GM18909 (cell line): ENCODE measurements around the gene BICC1.
A peak's percentile ranks its signal among the peaks of the same experiment; 100 is the strongest.

Source experiments
- ATAC-seq: cut with Tn5 transposase; IDR thresholded peaks from one replicate; pipeline ENCODE4 v1.9.1; 2021; ENCODE audit warnings: mild to moderate bottlenecking; ENCODE audit not compliant: unreplicated experiment, poor library complexity

Gene BICC1, protein sequence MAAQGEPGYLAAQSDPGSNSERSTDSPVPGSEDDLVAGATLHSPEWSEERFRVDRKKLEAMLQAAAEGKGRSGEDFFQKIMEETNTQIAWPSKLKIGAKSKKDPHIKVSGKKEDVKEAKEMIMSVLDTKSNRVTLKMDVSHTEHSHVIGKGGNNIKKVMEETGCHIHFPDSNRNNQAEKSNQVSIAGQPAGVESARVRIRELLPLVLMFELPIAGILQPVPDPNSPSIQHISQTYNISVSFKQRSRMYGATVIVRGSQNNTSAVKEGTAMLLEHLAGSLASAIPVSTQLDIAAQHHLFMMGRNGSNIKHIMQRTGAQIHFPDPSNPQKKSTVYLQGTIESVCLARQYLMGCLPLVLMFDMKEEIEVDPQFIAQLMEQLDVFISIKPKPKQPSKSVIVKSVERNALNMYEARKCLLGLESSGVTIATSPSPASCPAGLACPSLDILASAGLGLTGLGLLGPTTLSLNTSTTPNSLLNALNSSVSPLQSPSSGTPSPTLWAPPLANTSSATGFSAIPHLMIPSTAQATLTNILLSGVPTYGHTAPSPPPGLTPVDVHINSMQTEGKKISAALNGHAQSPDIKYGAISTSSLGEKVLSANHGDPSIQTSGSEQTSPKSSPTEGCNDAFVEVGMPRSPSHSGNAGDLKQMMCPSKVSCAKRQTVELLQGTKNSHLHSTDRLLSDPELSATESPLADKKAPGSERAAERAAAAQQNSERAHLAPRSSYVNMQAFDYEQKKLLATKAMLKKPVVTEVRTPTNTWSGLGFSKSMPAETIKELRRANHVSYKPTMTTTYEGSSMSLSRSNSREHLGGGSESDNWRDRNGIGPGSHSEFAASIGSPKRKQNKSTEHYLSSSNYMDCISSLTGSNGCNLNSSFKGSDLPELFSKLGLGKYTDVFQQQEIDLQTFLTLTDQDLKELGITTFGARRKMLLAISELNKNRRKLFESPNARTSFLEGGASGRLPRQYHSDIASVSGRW

DNA sequence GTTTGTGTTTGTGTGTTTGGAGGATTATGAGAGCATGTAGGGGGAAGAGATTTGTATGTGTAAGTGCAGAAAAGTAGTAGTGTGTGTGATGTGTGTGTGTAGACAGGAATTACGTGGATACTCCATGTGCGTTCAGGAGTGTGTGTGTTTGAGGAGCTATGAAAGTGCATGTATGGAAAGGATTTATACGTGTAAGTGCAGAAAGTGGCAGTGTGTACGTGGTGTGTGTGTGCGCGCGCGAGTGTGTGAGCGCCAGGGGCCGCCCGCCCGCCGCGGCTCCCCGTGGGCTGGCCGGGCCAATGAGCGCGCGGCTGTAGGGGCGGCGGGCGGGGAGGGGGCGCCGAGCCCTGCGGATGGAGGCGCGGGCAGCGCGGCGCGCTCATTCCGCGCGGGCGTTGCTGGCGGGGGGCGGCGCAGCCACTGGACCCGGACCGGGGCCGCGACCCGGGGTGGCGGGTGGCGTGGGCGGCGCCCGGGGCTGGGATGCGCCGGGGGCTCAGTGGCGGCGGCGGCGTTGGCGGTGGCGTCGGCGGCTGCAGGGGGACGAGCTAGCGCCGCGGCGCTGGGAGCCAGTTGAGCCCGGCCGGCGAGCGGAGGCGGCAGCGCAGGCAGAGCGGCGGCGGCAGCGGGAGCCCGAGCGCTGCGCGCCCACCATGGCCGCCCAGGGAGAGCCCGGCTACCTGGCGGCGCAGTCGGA lies at the start of gene BICC1:
Gene BICC1, plus strand, starts transcription at position 382 of the 697 bp plus-strand sequence. Its CDS starts 272 bp downstream, at position 654.
- peak; percentile 49 for ATAC-seq

DNA sequence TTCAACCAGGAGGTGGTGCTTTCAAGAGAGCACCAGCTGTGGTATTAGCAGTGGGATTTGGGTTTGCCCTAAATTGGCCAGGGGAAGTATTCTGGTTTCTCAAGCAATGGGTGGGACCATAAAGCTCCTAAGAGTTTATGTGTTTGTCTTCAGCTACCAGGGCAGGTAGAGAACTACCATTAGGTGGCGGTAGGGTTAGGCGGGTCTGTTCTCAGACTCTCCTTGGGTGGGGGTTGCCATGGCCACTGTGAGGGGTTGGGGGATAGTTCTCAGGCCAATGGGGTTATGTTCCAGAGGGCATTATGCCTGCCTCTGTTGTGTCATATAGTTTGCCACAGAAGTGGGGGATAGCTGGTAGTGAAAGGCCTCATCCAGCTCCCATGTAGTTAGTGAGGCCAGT lies 47.7 kb upstream of the BICC1 start:
- ATAC-seq = no peak

DNA sequence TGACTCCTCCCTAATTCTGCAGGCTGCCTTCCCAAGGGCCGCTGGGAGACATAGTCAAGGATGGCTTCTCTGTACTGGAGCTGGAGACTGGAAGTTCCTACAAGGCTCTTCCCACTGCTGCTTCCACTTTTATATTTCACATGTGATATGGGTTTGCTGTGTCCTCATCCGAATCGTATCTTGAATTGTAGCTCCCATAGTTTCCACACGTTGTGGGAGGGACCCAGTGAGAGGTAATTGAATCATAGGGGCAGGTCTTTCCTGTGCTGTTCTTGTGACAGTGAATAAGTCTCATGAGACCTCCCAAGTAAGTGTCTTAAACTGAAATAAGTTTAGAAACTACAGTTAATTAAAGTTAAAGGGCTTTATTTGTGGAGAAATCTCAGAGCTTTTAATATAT lies 47.0 kb upstream of the BICC1 start:
- no peak for ATAC-seq

DNA sequence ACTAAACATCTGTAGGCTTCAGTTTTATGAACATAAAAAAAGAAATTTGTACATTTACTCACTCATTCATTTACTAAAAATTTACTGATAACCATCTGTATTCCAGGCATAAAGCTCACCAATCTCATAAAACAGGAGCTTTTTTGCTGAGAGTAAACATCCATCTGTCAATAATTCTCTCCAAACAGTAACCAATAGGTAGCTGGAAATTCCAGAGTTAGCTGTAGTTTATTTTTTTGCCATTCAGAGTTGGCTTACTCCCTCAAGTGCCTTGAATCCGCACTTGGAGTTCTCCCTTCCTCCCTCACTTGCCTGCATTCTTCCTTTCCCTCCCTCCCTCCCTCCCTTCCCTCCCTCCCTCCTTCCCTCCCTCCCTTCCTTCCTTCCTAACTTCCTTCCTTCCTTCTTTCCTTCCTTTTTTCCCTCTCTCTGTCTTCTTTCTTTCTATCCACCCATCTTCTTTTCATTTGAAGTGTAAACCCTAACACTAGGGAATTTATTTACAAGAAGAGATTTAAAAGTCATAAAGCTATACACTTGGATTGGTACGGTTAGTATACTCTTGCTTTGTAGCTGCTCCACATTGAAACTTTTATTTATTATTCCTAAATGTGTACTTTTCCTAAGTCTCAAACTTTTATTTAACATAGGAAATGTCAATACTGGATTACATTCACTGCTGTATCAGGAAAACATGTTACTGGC lies 44.6 kb upstream of the BICC1 start:
- ATAC-seq = no peak

GRCh38 chr10:58473976-58474375 lies 38.7 kb upstream of the BICC1 start:
- ATAC-seq = no peak

DNA sequence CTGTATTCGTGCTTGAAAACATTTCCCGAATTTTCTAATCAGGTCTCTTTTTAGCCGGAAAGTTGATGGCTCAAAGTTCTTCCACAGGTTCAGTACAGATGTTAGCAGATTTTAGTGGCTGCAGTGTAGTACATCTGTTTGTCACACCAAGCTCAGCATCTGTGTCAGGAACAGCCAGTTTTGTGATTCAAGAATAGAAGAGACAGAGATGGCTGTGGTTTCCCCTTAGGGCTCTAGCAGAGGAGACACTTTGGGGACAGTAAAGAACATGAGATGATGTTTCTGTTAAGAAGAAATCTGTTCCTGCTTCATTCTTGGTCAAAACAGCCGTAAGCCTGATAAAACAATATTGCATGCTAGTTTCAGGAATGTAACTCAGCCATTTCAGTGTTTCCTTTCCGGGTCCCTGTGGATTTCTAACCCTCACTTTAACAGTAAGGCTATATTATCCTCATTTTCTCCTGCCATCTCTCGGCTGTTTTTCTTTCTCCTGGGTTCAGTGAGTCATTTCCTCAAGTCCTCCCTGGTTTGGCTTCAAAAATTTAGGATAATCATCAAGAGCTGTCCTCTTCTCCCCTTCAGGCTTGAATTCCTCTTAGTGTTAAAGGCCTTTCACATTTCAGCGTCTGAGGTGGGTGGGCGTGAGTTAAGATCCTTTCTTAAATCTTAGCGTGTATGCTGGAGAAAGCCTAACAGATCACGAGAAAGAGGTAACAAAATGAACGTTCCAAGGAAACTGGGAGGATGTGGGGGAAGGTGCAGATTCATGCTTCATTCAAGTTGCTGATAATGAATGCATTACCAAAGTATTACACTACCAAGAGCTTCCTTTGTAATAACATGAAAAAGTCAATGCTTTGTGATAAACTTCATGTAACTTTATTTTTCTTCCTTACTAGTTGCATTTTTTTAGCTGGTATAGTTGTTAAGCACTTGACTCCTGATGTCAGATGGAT lies 37.1 kb upstream of the BICC1 start:
- no peak for ATAC-seq

DNA sequence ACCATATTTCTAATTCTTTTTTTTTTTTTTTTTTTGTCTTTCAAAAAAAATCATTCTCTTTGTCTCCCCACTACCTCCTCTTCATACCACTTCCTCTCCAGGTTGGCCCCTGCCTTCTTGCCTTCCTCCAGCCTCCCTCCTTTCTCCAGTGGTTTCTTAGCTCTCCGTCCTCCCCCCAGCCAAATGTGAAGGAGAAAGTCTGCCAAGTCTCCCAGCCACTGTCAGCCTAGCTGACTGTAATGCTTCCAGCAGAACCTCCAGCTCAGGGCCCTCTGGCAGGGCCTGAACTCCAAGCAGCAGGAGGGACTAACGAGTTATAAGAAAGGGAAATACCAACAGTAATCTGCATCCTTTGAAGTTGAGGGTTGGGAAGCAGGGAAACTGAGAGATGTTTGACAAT lies 35.5 kb upstream of the BICC1 start:
- ATAC-seq = no peak

GRCh38 chr10:58477902-58478301 lies 34.8 kb upstream of the BICC1 start:
- no peak for ATAC-seq

DNA sequence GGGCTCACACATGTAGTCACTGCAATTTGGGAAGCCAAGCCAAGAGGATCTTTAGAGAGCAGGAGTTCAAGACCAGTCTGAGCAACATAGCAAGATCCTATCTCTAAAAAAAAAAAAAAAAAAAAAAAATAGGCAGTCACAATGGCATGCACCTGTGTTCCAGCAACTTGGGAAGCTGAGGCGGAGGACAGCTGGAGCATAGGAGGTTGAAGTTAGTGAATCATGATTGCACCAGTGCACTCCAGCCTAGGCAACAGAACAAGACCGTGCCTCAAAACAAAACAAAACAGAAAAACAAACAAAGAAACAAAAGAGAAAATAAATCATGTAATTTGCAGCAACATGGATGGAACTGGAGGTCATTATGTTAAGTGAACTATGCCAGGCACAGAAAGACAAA lies 33.6 kb upstream of the BICC1 start:
- ATAC-seq = no peak

DNA sequence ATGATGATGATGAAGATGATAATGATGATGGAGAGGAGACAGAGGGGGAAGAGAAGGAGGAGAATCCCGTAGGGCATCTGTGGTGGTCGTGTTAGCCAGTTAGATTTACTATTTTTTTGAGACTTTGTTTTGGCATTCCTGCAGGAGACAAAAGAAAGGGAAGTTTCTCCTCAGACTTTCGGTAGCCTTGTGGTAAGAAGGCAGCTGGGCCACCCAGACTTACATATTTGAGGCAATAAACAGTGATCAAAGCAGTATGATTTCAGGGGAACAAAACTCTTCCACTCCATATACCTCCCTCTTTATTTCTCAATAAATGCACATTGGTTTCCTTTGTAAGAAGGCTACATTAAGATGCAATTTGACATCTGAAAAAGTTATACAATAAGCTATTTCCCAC lies 32.4 kb upstream of the BICC1 start:
- no peak for ATAC-seq

DNA sequence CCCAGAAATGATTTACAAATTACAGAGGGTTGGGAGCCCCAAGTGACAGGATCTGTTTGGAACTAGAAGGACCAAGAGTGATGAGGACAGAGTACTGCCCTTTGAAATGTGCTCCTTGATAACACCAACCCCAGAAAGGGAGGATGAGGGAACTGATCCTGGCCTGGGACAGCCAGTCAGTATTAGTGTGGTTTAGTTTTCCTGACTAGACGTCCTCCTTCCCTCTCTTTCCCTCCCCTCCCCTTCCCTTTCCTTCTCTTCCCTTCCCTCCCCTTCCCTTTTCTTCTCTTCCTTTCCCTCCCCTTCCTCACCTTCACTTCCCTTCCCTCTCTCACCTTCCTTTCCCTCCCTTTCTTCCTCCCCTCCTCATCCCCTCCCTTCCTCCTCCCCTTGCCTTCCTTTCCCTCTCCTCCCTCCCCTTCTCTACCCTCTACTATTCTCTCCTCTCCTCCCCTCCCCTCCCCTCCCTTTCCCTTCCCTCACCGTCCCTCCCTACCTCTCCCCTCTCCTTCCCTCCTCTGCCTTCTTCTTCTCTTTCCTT lies 31.0 kb upstream of the BICC1 start:
- ATAC-seq = no peak

- no peak for ATAC-seq
These were observed 25.9 kb upstream of the BICC1 start for GRCh38 chr10:58486821-58487220.

- no peak for ATAC-seq
These were observed 23.8 kb upstream of the BICC1 start for GRCh38 chr10:58488921-58489320.

DNA sequence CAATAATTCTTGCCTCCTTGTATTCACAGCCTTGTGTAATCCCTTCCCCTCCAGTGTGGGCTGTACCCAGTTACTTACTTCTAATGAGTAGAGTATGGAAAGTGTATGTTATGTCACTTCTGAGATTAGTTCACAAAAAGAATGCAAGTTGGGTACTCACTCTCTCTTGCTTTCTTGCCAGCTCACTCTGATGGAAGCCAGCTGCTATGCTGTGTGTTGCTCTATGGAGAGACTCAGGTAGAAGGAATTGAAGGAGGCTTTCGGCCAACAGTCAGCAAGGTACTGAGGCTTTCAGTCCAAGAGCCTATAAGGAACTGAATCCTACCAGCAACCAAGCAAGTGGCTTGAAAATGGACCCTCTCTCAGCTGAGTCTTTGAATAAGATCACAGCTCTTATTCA lies 9.7 kb upstream of the BICC1 start:
- no peak for ATAC-seq

DNA sequence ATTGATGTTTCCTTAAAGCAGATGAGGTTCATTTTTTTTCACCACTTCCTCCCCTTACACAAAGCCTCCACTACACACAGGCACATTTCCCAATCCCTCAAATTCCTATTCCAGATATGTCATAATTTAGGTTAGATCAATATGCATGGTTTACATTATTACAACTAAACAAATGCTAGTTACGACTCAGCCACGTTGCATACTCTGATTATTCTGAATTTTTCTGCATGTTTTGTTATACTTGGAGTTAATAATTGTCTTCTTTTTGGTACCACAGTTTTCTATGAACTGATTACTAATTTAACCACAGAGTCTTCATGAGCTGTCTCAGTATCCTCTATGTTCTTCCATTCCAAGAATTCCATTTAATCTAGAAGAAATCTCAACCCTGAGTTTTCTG lies 4.4 kb upstream of the BICC1 start:
- ATAC-seq = no peak

DNA sequence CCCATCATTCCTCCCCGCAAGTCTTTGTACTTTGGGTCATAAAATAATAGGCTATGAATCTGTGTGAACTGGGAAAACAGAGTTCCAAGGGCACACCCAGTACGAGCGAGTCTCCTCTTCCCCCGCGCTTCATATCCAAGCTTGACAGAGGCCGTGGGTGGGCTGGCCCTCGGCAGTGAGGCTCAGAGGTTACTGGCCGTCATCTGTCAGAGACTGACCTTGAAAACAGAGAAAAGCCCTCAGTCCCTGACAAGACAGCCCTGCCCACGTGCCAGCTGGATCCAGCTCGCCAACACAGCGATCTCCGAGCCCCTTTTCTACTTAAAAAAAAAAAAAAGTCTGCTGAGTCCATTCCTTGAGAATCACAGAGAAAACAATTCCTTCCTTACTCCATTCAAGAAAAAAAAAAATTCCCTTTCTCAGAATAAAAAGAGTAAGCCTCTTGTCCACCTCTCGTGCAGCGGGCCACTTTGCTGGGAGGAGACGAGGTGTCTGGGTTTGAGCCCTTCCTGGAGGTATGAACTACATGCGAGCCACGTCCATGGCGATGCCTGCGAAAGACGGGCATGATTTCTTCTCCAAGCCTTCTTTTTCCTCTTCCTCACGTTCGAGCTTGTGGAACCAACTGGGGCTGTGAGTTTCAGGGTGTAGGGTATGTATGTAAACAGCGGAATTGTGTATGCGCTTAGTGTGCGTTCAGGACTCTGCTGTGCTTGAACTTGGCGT lies 744 bp upstream of the BICC1 start:
- no peak for ATAC-seq

DNA sequence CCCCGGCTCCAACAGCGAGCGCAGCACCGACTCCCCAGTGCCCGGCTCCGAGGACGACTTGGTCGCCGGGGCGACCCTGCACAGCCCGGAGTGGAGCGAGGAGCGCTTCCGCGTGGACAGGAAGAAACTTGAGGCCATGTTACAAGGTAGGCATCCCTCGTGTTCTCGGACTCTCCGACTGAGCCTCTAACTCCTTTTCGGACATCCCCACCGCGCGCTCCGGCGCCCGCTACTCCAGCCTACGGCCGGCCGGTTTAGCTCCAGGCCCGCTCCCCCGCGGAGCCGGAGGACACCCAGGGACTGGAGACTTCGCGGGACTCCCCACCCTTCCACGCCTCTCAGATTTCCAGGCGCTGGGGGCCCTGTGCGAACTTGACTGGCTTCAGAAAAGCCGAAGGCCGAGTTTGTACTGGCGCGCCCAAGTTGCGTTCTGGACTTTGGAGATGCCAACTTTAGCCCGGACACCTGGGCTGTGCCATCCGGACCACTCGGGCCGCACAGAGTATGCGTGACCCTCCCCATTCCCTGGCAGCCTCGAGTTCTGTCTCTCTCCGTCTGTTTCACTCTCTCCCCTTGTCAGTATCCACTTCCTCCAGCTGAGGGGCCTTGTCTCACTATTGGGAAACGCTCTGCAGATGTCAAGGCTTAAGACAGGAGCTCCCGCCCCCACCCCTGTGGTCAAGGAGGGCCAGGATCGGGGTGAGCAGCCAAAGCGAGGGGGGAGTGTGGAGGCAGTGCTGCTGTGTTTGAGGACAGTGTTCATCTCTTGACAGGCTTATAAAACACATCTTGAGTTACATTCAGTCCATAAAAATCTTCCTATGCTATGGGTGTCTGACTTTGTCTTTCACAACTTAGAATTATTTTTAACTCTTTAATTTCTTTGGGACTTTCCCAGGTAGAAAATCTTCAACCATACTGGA lies 777 bp downstream of the BICC1 start:
- peak; percentile 26 for ATAC-seq
